22Rv1 (cell line): Measurements from ENCODE around the gene SLC6A4.
"Not testable (repeated sequence)": the region's sequence is repeated elsewhere in the genome, so short reads cannot be mapped to it uniquely, and the experiment has no call there.

ENCODE experiments used
- CTCF ChIP-seq: fragments of 450-650 bp; IDR thresholded peaks from 2 replicates; pipeline ENCODE4 v1.5.1; 2017; ENCODE audit warnings: mild to moderate bottlenecking
- ZFX ChIP-seq: fragments of 450-650 bp; IDR thresholded peaks from 2 replicates; pipeline ENCODE4 v1.6.1; 2017; ENCODE audit warnings: antibody characterized with exemption, borderline replicate concordance

- not testable (repeated sequence) for TF ChIP-seq CTCF, ZFX
Observed at GRCh38 chr17:30230009-30230408, 5.5 kb downstream of the SLC6A4 start.
